Bronchial epithelial cell (primary cell): ENCODE measurements around the gene EYS. TPM values are rescaled to one million over a fixed set of nuclear protein-coding genes. Genes with fewer than 3 reads are reported as not detected.
A peak's percentile ranks its signal among the peaks of the same experiment; 100 is the strongest.

Source experiments
- DNase-seq: peaks from one replicate; pipeline ENCODE4 v3.0.0-alpha.2; 2010; ENCODE audit warnings: low read depth
- FAIRE-seq: peaks from 2 replicates; lab custom pipeline; 2011; peaks lifted over from hg19 to GRCh38; lab: Jason Lieb, UNC
- H3K27me3 ChIP-seq: 2 replicates; pipeline ENCODE4 v1.5.1; 2011; ENCODE audit warnings: low read length; ENCODE audit not compliant: control insufficient read depth, insufficient read depth
- H3K36me3 ChIP-seq: 2 replicates; pipeline ENCODE4 v1.5.1; 2011; ENCODE audit warnings: low read length; ENCODE audit not compliant: control insufficient read depth, insufficient read depth
- H3K4me3 ChIP-seq: 2 replicates; pipeline ENCODE4 v1.5.1; 2011; ENCODE audit warnings: mild to moderate bottlenecking, low read depth, low read length, control low read depth
- CTCF ChIP-seq: IDR thresholded peaks from 2 replicates; pipeline ENCODE4 v1.5.1; 2011; ENCODE audit warnings: mild to moderate bottlenecking, moderate library complexity, low read length, control low read depth, inconsistent platforms; ENCODE audit not compliant: insufficient read depth, severe bottlenecking
- total RNA-seq: library from RNA; depleted of rRNA; stranded (reverse); fragments of >200 nt; gene quantifications from 2 replicates; pipeline ENCODE4 v1.2.1, GENCODE V29; 2014

Gene EYS
- total RNA-seq, 1 donor from 2014 or later: 0.53 TPM

- Histone ChIP-seq H3K36me3 (no peaks in the 10 kb centered on the region), H3K4me3 (no peak overlapping the region), H3K27me3 (no peaks in the 10 kb centered on the region)
- TF ChIP-seq CTCF: no peak
- FAIRE-seq (no peak), DNase-seq (no peak)
These were observed 1759.1 kb downstream of the EYS start for GRCh38 chr6:63947792-63948529.

- Histone ChIP-seq H3K36me3 (no peaks in the 10 kb centered on the region), H3K4me3 (no peak overlapping the region), H3K27me3 (no peaks in the 10 kb centered on the region)
- DNase-seq (no peak), FAIRE-seq (no peak)
- TF ChIP-seq CTCF: no peak
These were observed 1761.0 kb downstream of the EYS start for GRCh38 chr6:63945987-63946386.

DNA sequence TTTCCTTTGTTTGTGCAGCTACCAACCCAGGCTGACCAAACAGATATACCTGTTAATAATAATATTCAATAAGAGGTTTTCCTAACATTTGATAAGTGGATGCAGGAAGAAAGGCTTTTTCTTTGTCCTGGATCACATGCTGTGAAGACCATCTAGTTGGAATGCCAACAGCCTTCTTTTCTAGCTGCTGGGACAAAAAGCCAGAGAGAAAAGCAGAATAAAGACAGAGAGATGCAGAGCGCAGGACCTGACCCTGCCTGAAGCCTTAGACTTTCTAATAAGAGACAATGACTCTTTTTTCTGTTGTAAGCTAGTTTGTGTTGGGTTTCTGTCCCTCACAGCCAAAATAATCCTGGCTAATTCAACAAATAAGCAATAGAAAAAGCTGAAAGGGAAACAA, 1763.2 kb downstream of the EYS start:
- H3K36me3 ChIP-seq: no peaks in the 10 kb centered on the region
- FAIRE-seq: no peak
- no peaks in the 10 kb centered on the region for H3K27me3 ChIP-seq
- no peak for TF ChIP-seq CTCF
- DNase-seq: no peak
- no peak overlapping the region for H3K4me3 ChIP-seq

DNA sequence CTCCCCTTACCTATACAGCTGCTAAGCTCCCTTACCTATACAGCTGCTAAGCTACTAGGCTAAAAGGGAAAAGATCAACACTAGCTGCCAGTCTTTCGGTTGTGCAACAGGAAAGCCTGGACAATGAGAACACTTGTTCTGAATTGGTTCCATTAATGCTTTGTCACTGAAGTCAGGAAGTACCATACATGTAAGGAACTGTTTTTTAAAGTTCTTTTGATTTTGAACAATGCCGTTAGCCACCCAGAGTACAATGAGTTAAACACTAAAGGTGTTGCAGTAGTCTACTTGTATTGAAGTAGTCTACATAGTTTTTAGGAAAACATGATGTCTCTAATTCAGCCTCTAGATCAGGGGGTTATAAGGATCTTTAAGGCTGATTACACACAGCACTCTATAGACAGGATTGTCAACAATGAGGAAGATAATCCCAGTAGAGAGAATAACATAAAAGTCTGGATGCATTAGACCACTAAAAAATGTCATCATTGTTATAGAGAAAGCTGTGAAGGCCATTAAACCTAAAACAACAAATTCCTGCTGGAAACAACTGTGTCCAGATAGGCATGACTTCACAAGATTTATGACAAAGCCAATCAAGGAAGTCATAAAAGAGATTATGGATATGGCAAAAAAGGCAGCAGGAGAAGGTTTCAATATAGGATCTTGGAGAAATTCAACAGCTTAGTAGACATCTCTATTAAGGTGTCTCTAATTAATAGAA, 1765.1 kb downstream of the EYS start:
- Histone ChIP-seq H3K36me3 (no peaks in the 10 kb centered on the region), H3K27me3 (no peaks in the 10 kb centered on the region), H3K4me3 (no peak overlapping the region)
- no peak for FAIRE-seq
- peak; percentile 34 for DNase-seq
- no peak for TF ChIP-seq CTCF

DNA sequence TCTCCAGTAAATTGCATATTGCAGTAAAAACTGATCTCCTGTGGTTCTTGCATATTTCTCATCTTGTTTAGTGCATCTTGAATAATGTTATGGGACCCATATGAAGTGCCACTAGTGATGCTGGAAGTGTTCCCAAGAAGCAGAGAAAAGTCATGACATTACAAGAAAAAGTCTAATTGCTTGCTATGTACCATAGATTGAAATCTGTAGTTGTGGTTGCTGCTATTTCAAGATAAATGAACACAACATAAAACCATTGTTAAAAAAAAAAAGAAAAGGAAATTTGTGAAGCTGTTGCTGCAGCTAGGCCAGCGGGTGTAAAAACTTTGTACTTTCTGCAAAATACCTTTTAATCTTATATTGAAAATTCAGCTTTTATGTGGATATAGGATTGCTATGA, 1767.0 kb downstream of the EYS start:
- no peak for FAIRE-seq
- Histone ChIP-seq H3K27me3 (no peaks in the 10 kb centered on the region), H3K4me3 (no peak overlapping the region), H3K36me3 (no peaks in the 10 kb centered on the region)
- TF ChIP-seq CTCF: no peak
- DNase-seq: no peak

- Histone ChIP-seq H3K27me3 (no peaks in the 10 kb centered on the region), H3K4me3 (no peak overlapping the region), H3K36me3 (no peaks in the 10 kb centered on the region)
- peak; percentile 17 for DNase-seq
- no peak for FAIRE-seq
- TF ChIP-seq CTCF: no peak
These were observed 1770.6 kb downstream of the EYS start for GRCh38 chr6:63936399-63936798.
